GM18951 (cell line): Measurements from ENCODE around the gene MFNG.
"Not testable (repeated sequence)": the region's sequence is repeated elsewhere in the genome, so short reads cannot be mapped to it uniquely, and the experiment has no call there.

ENCODE experiments used
- POLR2A ChIP-seq: IDR thresholded peaks from 4 replicates; pipeline ENCODE4 v1.6.1; 2011; ENCODE audit warnings: mild to moderate bottlenecking; ENCODE audit not compliant: insufficient read length, insufficient read depth; ENCODE audit errors: extremely low read depth
- in situ Hi-C: fragments of 300-500 bp; cut with MboI; formaldehyde crosslinking; loops from one replicate; pipeline ENCODE4 v1.12.0; 2022; ENCODE audit warnings: low sequenced_read_pairs, mixed read lengths, inconsistent platforms; ENCODE audit not compliant: unreplicated experiment

The MFNG gene

GRCh38 chr22:37471727-37472417, 14.3 kb downstream of the MFNG start:
- in situ Hi-C loops = no loop called here
- no peak for TF ChIP-seq POLR2A

GRCh38 chr22:37470087-37470445, 16.1 kb downstream of the MFNG start:
- in situ Hi-C loops = no loop called here
- no peak for TF ChIP-seq POLR2A

GRCh38 chr22:37469416-37470086, 16.6 kb downstream of the MFNG start:
- in situ Hi-C loops = no loop called here

GRCh38 chr22:37468201-37468695, 17.9 kb downstream of the MFNG start:
- in situ Hi-C loops = not testable (repeated sequence)

More at GRCh38 chr22:37469416-37470086, 16.6 kb downstream of the MFNG start:
- no peak for TF ChIP-seq POLR2A

GRCh38 chr22:37467391-37467955, 18.7 kb downstream of the MFNG start:
- no peak for TF ChIP-seq POLR2A
- in situ Hi-C loops = no loop called here

GRCh38 chr22:37464181-37464580, 22.0 kb downstream of the MFNG start:
- TF ChIP-seq POLR2A = no peak
- in situ Hi-C loops = no loop called here

GRCh38 chr22:37462983-37463382, 23.2 kb downstream of the MFNG start:
- in situ Hi-C loops = no loop called here
- TF ChIP-seq POLR2A = no peak

- in situ Hi-C loops = no loop called here
- no peak for TF ChIP-seq POLR2A
These were observed 23.7 kb downstream of the MFNG start for GRCh38 chr22:37462436-37462835.

GRCh38 chr22:37461961-37462360, 24.2 kb downstream of the MFNG start:
- TF ChIP-seq POLR2A = no peak
- in situ Hi-C loops = no loop called here

GRCh38 chr22:37460684-37461083, 25.5 kb downstream of the MFNG start:
- TF ChIP-seq POLR2A = no peak
- in situ Hi-C loops = no loop called here

- no peak for TF ChIP-seq POLR2A
- in situ Hi-C loops = loop anchor here (10.0 kb wide), 1 partner anchor 134 kb away; no protein-coding TSS in a partner anchor
These were observed 27.0 kb downstream of the MFNG start for GRCh38 chr22:37459206-37459605.

- in situ Hi-C loops = loop anchor here (10.0 kb wide), 1 partner anchor 132 kb away; no protein-coding TSS in a partner anchor
- no peak for TF ChIP-seq POLR2A
These were observed 28.9 kb downstream of the MFNG start for GRCh38 chr22:37457093-37457893.

GRCh38 chr22:37456346-37456745, 29.8 kb downstream of the MFNG start:
- no peak for TF ChIP-seq POLR2A
- in situ Hi-C loops = loop anchor here (10.0 kb wide), 1 partner anchor 132 kb away; no protein-coding TSS in a partner anchor

- in situ Hi-C loops = loop anchor here (10.0 kb wide), 1 partner anchor 131 kb away; no protein-coding TSS in a partner anchor
- no peak for TF ChIP-seq POLR2A
These were observed 30.3 kb downstream of the MFNG start for GRCh38 chr22:37455896-37456295.
